GM18498 (cell line): ENCODE results near the gene SLC35E1.

Experiments used
- ATAC-seq: cut with Tn5 transposase; IDR thresholded peaks from one replicate; pipeline ENCODE4 v1.9.1; 2021; ENCODE audit warnings: mild to moderate bottlenecking, moderate library complexity; ENCODE audit not compliant: unreplicated experiment

Gene SLC35E1

GRCh38 chr19:16584248-16585093 is 12.3 kb upstream of the SLC35E1 start:
- peak; percentile 62 for ATAC-seq

- ATAC-seq = no peak
Measured at GRCh38 chr19:16582486-16583261, 10.5 kb upstream of the SLC35E1 start.

- no peak for ATAC-seq
Measured at GRCh38 chr19:16581971-16582343, 9.7 kb upstream of the SLC35E1 start.

GRCh38 chr19:16581145-16581970 is 9.1 kb upstream of the SLC35E1 start:
- ATAC-seq = no peak

GRCh38 chr19:16579381-16579780 is 7.2 kb upstream of the SLC35E1 start:
- no peak for ATAC-seq

GRCh38 chr19:16577531-16577985 is 5.3 kb upstream of the SLC35E1 start:
- no peak for ATAC-seq

GRCh38 chr19:16576690-16577530 is 4.7 kb upstream of the SLC35E1 start:
- ATAC-seq = no peak

GRCh38 chr19:16575861-16576689 is 3.9 kb upstream of the SLC35E1 start:
- no peak for ATAC-seq

GRCh38 chr19:16575282-16575681 is 3.1 kb upstream of the SLC35E1 start:
- no peak for ATAC-seq

- no peak for ATAC-seq
Measured at GRCh38 chr19:16573925-16574324, 1.7 kb upstream of the SLC35E1 start.

- no peak for ATAC-seq
Measured at GRCh38 chr19:16573296-16573695, 1.1 kb upstream of the SLC35E1 start.

GRCh38 chr19:16571822-16572331 is 338 bp downstream of the SLC35E1 start:
- ATAC-seq = no peak

GRCh38 chr19:16571283-16571682 is 932 bp downstream of the SLC35E1 start:
- ATAC-seq = no peak

GRCh38 chr19:16569609-16570320 is 2.5 kb downstream of the SLC35E1 start:
- no peak for ATAC-seq

- ATAC-seq = no peak
Measured at GRCh38 chr19:16566702-16567101, 5.5 kb downstream of the SLC35E1 start.

GRCh38 chr19:16566161-16566560 is 6.1 kb downstream of the SLC35E1 start:
- no peak for ATAC-seq

- ATAC-seq = no peak
Measured at GRCh38 chr19:16564842-16565241, 7.4 kb downstream of the SLC35E1 start.

GRCh38 chr19:16562608-16563025 is 9.6 kb downstream of the SLC35E1 start:
- no peak for ATAC-seq

GRCh38 chr19:16561382-16561781 is 10.8 kb downstream of the SLC35E1 start:
- no peak for ATAC-seq
